Upper lobe of left lung (tissue), 4 donors: Measurements from ENCODE around the gene KRTAP5-4.

Source experiments
- POLR2A ChIP-seq, 4 donors: fragments of 450-650 bp; IDR thresholded peaks; one replicate each; pipeline ENCODE4 v1.5.1; 2016 to 2017; ENCODE audit warnings: antibody characterized with exemption in 4 of 4, mild to moderate bottlenecking in 2 of 4
- POLR2AphosphoS5 ChIP-seq, 2 donors: sonication (generic); formaldehyde crosslinking; IDR thresholded peaks; one replicate each; pipeline ENCODE4 v1.5.1; 2017; ENCODE audit warnings: antibody characterized with exemption in 2 of 2
- TF ChIP-seq, protein P1 (sequence below), 6 experiments: fragments of 450-650 bp in 4 of 6; fragments of 200-600 bp in 2 of 6; sonication (generic) in 2 of 6; IDR thresholded peaks; one replicate each; pipeline ENCODE4 v1.5.1; 2016 to 2019; ENCODE audit warnings: antibody characterized with exemption in 6 of 6

DNA sequence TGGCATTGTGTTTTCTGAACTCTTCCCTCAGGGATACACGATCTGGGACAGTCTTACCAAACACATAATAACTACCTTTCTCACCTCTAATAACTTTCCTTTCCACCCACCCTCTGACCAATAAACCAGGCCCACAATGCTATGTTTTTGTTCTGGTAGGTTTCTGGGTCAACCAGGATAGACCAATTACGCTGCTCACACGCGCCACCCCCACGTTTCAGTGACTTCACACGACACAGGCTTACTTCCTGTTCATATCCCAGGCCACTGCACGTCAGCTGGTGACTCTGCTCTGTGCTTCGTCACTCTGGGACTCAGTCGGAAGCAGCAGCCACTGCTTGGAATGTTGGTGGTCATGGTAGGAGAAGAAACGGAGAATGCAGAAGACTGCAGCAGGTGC, 2.5 kb downstream of the KRTAP5-4 start:
- TF ChIP-seq, protein P1, sequence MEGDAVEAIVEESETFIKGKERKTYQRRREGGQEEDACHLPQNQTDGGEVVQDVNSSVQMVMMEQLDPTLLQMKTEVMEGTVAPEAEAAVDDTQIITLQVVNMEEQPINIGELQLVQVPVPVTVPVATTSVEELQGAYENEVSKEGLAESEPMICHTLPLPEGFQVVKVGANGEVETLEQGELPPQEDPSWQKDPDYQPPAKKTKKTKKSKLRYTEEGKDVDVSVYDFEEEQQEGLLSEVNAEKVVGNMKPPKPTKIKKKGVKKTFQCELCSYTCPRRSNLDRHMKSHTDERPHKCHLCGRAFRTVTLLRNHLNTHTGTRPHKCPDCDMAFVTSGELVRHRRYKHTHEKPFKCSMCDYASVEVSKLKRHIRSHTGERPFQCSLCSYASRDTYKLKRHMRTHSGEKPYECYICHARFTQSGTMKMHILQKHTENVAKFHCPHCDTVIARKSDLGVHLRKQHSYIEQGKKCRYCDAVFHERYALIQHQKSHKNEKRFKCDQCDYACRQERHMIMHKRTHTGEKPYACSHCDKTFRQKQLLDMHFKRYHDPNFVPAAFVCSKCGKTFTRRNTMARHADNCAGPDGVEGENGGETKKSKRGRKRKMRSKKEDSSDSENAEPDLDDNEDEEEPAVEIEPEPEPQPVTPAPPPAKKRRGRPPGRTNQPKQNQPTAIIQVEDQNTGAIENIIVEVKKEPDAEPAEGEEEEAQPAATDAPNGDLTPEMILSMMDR (IDR thresholded peaks at IDR 0.05), result no peak
- TF ChIP-seq POLR2A (IDR thresholded peaks at IDR 0.05) (no peak), POLR2AphosphoS5 (IDR thresholded peaks at IDR 0.05) (no peak)
